SK-N-SH treated with all-trans-retinoic acid at 6 μM for 48 hours (cell line): ENCODE data around the gene ISLR.

Experiments used
- ATAC-seq: fragments of 200-7000 bp; cut with Tn5 transposase; 3 replicates; pipeline ENCODE4 v1.9.1; 2020; ENCODE audit warnings: mild to moderate bottlenecking, moderate library complexity
- ARNTL ChIP-seq: fragments of 450-650 bp; formaldehyde crosslinking; IDR thresholded peaks from 2 replicates; pipeline ENCODE4 v1.5.0; 2020; ENCODE audit warnings: low read depth, mild to moderate bottlenecking, moderate library complexity, borderline replicate concordance
- BACH2 ChIP-seq: fragments of 250-450 bp; sonication (Bioruptor Pico); IDR thresholded peaks from 2 replicates; pipeline ENCODE4 v1.9.0; 2021; ENCODE audit warnings: mild to moderate bottlenecking, borderline replicate concordance
- CSDC2 ChIP-seq: fragments of 250-450 bp; sonication (Bioruptor Pico); IDR thresholded peaks from 2 replicates; pipeline ENCODE4 v1.5.0; 2020; ENCODE audit warnings: mild to moderate bottlenecking, moderate library complexity
- CSRNP3 ChIP-seq: fragments of 250-450 bp; sonication (Bioruptor Pico); IDR thresholded peaks from 2 replicates; pipeline ENCODE4 v1.5.1; 2021; ENCODE audit warnings: mild to moderate bottlenecking, moderate library complexity
- ESRRG ChIP-seq: fragments of 250-450 bp; sonication (Bioruptor Pico); IDR thresholded peaks from 2 replicates; pipeline ENCODE4 v1.6.1; 2021; ENCODE audit warnings: mild to moderate bottlenecking
- GLIS3 ChIP-seq: fragments of 250-450 bp; sonication (Bioruptor Pico); IDR thresholded peaks from 2 replicates; pipeline ENCODE4 v1.5.0; 2020; ENCODE audit warnings: mild to moderate bottlenecking, moderate library complexity
- ISL1 ChIP-seq: fragments of 250-450 bp; sonication (Bioruptor Pico); IDR thresholded peaks from 2 replicates; pipeline ENCODE4 v2.1.2; 2022; ENCODE audit warnings: mild to moderate bottlenecking, moderate library complexity
- OSR1 ChIP-seq: fragments of 250-450 bp; sonication (Bioruptor Pico); IDR thresholded peaks from 2 replicates; pipeline ENCODE4 v1.8.0; 2022; ENCODE audit warnings: moderate library complexity, mild to moderate bottlenecking, inconsistent platforms
- PATZ1 ChIP-seq: fragments of 250-450 bp; sonication (Bioruptor Pico); IDR thresholded peaks from 2 replicates; pipeline ENCODE4 v1.8.0; 2020; ENCODE audit warnings: mild to moderate bottlenecking, moderate library complexity, borderline replicate concordance
- PPARA ChIP-seq: fragments of 250-450 bp; sonication (Bioruptor Pico); IDR thresholded peaks from 2 replicates; pipeline ENCODE4 v1.5.0; 2020; ENCODE audit warnings: mild to moderate bottlenecking, borderline replicate concordance
- SNAI2 ChIP-seq: fragments of 250-450 bp; sonication (Bioruptor Pico); IDR thresholded peaks from 2 replicates; pipeline ENCODE4 v1.5.0; 2020; ENCODE audit warnings: mild to moderate bottlenecking, moderate library complexity
- TCF4 ChIP-seq: fragments of 250-450 bp; sonication (Bioruptor Pico); IDR thresholded peaks from 2 replicates; pipeline ENCODE4 v1.8.0; 2021; ENCODE audit warnings: mild to moderate bottlenecking, moderate library complexity, borderline replicate concordance
- TOX ChIP-seq: fragments of 250-450 bp; sonication (Bioruptor Pico); IDR thresholded peaks from 2 replicates; pipeline ENCODE4 v1.8.0; 2021; ENCODE audit warnings: mild to moderate bottlenecking, moderate library complexity, borderline replicate concordance
- TSHZ2 ChIP-seq: fragments of 250-450 bp; sonication (Bioruptor Pico); IDR thresholded peaks from 2 replicates; pipeline ENCODE4 v1.5.0; 2020; ENCODE audit warnings: mild to moderate bottlenecking, moderate library complexity
- ZC3H10 ChIP-seq: fragments of 250-450 bp; sonication (Bioruptor Pico); IDR thresholded peaks from 2 replicates; pipeline ENCODE4 v1.5.1; 2021; ENCODE audit warnings: mild to moderate bottlenecking, moderate library complexity
- ZFP30 ChIP-seq: fragments of 450-650 bp; formaldehyde crosslinking; IDR thresholded peaks from 2 replicates; pipeline ENCODE4 v1.5.0; 2022; ENCODE audit warnings: mild to moderate bottlenecking, moderate library complexity
- ZNF565 ChIP-seq: fragments of 450-650 bp; formaldehyde crosslinking; conservative IDR thresholded peaks from 2 replicates; pipeline ENCODE4 v1.5.0; 2020; ENCODE audit warnings: low read depth, mild to moderate bottlenecking, moderate library complexity
- ZNF70 ChIP-seq: fragments of 450-650 bp; formaldehyde crosslinking; IDR thresholded peaks from 2 replicates; pipeline ENCODE4 v1.5.0; 2020; ENCODE audit warnings: mild to moderate bottlenecking, moderate library complexity
- TF ChIP-seq, protein P1 (sequence below): fragments of 250-450 bp; sonication (Bioruptor Pico); IDR thresholded peaks from 2 replicates; pipeline ENCODE4 v1.5.1; 2020; ENCODE audit warnings: low read depth, mild to moderate bottlenecking, moderate library complexity

The ISLR gene

DNA sequence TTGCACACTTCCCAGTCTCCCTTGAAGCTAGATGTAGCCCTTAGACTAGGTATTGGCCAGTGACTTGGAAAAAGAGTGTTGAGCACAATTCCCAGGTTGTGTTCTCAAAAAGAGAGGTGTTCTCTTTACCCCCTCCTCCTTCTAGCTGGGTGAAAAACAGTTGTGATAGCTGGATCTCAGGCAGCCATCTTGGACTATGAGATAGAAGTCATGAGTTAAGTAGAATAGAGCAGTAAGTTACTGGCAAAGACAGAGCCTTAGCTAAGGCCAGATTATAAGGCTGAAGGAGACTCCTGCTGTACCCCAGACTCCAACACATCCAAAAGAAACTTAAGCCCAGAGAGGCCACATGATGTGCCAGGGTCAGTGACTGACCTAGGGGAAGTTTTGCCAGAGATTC lies 37.2 kb downstream of the ISLR start:
- ATAC-seq: no peak
- TF ChIP-seq PPARA (no peak), TSHZ2 (no peak), PATZ1 (CRISPR knock-in tag) (no peak), ZNF70 (no peak)

DNA sequence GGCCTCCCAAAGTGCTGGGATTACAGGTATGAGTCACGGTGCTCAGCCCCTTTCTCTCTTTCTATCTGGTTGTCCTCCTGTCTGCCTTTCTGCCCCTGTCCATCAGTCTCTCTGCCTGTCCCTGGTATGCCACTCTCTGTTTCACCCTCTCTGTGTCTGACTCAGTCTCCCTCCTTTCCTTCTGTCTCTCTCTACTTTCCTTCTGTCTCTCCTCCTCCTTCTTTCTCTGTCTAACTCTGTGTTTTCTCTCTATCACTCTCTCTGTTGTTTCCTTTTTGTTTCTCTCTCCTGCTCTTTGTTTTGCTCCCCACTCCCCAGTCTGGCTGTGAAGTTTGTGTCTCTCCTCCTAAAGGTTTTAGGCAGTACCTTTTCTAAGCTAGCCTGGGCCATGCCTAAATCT lies 38.1 kb downstream of the ISLR start:
- TF ChIP-seq ISL1 (no peak), CSDC2 (CRISPR knock-in tag) (no peak), SNAI2 (no peak), TCF4 (CRISPR knock-in tag) (no peak), ZNF565 (no peak)
- no peak for ATAC-seq

DNA sequence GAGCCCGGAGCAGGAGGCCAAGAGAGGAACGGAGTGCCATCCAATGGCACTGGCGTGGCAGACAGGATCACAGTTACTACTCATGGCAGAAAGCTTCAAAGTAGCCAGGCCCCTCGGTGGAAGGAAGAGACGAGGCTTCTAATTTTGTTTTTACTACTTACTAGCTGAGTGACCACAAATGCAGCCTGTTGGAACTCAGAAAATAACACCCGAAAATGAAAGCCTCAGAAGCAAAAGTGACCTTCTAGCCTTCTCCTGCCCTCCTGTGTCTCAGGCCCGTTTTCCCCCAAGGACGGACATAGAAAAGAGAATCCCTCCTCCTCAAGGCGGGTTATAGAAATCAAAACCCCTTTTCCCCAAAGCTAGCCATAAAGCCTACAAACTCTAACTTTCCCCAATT lies 39.0 kb downstream of the ISLR start:
- no peak for ATAC-seq
- no peak for TF ChIP-seq CSRNP3 (CRISPR knock-in tag)
- no peak for TF ChIP-seq TOX
- TF ChIP-seq ZNF70: no peak
- TF ChIP-seq BACH2 (CRISPR knock-in tag): no peak
- no peak for TF ChIP-seq ISL1
- TF ChIP-seq, protein P1, sequence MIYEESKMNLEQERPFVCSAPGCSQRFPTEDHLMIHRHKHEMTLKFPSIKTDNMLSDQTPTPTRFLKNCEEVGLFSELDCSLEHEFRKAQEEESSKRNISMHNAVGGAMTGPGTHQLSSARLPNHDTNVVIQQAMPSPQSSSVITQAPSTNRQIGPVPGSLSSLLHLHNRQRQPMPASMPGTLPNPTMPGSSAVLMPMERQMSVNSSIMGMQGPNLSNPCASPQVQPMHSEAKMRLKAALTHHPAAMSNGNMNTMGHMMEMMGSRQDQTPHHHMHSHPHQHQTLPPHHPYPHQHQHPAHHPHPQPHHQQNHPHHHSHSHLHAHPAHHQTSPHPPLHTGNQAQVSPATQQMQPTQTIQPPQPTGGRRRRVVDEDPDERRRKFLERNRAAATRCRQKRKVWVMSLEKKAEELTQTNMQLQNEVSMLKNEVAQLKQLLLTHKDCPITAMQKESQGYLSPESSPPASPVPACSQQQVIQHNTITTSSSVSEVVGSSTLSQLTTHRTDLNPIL (CRISPR knock-in tag): no peak
- no peak for TF ChIP-seq GLIS3 (CRISPR knock-in tag)
- TF ChIP-seq ESRRG (CRISPR knock-in tag): no peak
- TF ChIP-seq ZFP30 (CRISPR knock-in tag): no peak
- no peak for TF ChIP-seq ZC3H10 (CRISPR knock-in tag)
- TF ChIP-seq TCF4 (CRISPR knock-in tag): no peak
- TF ChIP-seq OSR1 (CRISPR knock-in tag): no peak
- TF ChIP-seq PPARA: no peak

GRCh38 chr15:74213858-74214284 lies 40.4 kb downstream of the ISLR start:
- TF ChIP-seq SNAI2: no peak
- TF ChIP-seq OSR1 (CRISPR knock-in tag): no peak
- no peak for TF ChIP-seq TOX
- TF ChIP-seq, all 23 proteins: peak for 0
- ATAC-seq: no peak

DNA sequence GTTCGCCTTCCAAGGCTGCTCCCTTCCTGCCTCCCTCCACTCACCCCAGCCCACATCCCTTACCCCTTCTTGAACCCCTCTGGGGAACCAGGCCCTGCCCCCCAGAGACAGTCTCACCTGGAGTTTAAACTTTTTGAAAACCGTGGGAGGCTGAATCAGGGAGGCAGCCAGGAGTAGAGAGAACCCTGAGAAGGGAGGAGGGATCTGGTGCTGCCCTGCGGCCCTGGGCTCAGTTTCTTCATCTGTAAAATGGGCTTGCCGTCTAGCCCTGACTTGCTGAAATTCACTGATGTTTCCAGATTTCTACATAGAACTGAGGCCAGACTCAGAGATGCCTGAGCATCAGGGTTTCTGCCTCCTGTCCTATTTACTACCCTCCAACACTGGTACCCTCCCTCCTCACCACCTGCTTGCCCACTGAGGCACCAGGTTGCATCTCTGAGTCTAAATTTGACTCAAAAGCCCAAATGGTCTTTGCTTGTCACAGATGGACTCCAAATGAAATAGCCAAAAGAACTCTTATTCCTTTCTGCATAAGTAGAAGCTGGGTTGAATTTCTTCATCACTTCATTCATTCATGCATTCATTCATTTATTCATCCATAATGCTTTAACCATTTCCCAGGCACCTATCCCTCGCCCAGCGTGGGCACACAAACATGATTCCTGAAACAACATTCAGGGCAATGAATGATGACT lies 41.0 kb downstream of the ISLR start:
- TF ChIP-seq ZC3H10 (CRISPR knock-in tag) (no peak), PATZ1 (CRISPR knock-in tag) (no peak), BACH2 (CRISPR knock-in tag) (no peak), PPARA (no peak), ZNF565 (no peak), GLIS3 (CRISPR knock-in tag) (no peak), ARNTL (CRISPR knock-in tag) (no peak), CSDC2 (CRISPR knock-in tag) (no peak)
- ATAC-seq: no peak
